IgD-negative memory B cell (primary cell): ENCODE results near the gene SRGAP3. TPM values are rescaled to one million over a fixed set of nuclear protein-coding genes. Genes with fewer than 3 reads are reported as not detected.

Experiments
- H3K27ac Mint-ChIP-seq, 3 donors: one replicate each; pipeline ENCODE4 v1.8.0; 2020 to 2022; ENCODE audit warnings: mild to moderate bottlenecking in 3 of 3, mixed read lengths in 3 of 3, moderate library complexity in 1 of 3
- H3K27me3 Mint-ChIP-seq: one replicate; pipeline ENCODE4 v1.8.0; 2021; ENCODE audit warnings: mixed read lengths
- H3K36me3 Mint-ChIP-seq: one replicate; pipeline ENCODE4 v1.8.0; 2020; ENCODE audit warnings: mild to moderate bottlenecking, mixed read lengths
- H3K4me1 Mint-ChIP-seq, 3 donors: one replicate each; pipeline ENCODE4 v1.8.0; 2020 to 2022; ENCODE audit warnings: mixed read lengths in 3 of 3, mild to moderate bottlenecking in 1 of 3
- H3K4me3 Mint-ChIP-seq, 4 donors: one replicate each; pipeline ENCODE4 v1.8.0; 2020 to 2022; ENCODE audit warnings: mild to moderate bottlenecking in 4 of 4, mixed read lengths in 4 of 4, moderate library complexity in 3 of 4
- H3K9me3 Mint-ChIP-seq, 3 donors: one replicate each; pipeline ENCODE4 v1.8.0; 2020 to 2021; ENCODE audit warnings: mixed read lengths in 3 of 3, mild to moderate bottlenecking in 1 of 3
- polyA plus RNA-seq: library from polyadenylated mRNA; unstranded; fragments of 300-500 nt; fragmentation: Illumina TruSeq; gene quantifications from one replicate; pipeline ENCODE4 v1.2.3, GENCODE V29; 2021

The SRGAP3 gene
- polyA plus RNA-seq, 1 donor from 2014 or later: 0.24 TPM

GRCh38 chr3:9224490-9224889 lies 25.0 kb downstream of the SRGAP3 start:
- Mint-ChIP-seq H3K9me3 (no peaks in the 10 kb centered on the region), H3K36me3 (no peaks in the 10 kb centered on the region), H3K27ac (no peak overlapping the region), H3K4me3 (no peak overlapping the region), H3K27me3 (no peaks in the 10 kb centered on the region), H3K4me1 (peaks cover 0 to 2% (median 0%) of the 10 kb centered on the region in 3 donors)

GRCh38 chr3:9223672-9224071 lies 25.8 kb downstream of the SRGAP3 start:
- no peak overlapping the region for H3K27ac Mint-ChIP-seq
- no peak overlapping the region for H3K4me3 Mint-ChIP-seq
- peaks cover 0 to 2% (median 0%) of the 10 kb centered on the region in 3 donors for H3K4me1 Mint-ChIP-seq
- no peaks in the 10 kb centered on the region for H3K36me3 Mint-ChIP-seq
- H3K27me3 Mint-ChIP-seq: no peaks in the 10 kb centered on the region
- no peaks in the 10 kb centered on the region for H3K9me3 Mint-ChIP-seq

DNA sequence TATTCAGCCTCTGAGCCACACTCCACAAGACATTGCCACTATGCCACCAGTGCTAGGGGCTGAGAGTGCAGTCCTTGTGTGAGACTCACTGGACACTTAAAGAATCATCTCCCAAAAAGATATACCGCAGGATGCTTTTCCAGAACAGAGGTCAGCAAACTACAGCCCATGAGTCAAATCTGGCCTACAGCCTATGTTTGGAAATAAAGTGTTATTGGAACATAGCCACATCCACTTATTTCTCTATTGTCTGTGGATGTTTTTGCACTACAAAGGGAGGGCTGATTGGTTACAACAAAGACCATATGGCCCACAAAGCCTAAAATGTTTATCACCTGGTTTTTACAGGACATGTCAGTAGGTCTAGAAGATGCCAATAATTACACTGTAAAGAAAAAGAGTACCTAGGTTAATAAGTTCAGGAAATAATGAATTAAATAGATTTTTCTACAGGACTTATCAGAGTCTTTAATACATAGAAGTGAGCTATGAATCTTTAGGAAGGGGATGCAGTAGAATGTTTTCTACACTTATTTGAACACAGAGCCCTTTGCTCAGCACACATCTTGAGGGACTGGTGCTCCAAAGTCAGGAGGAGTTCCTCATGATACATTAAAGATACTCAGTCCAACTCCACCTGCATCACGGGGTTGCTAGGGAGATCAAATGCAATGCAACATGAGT lies 26.3 kb downstream of the SRGAP3 start:
- Mint-ChIP-seq H3K4me1 (peaks cover 0 to 2% (median 0%) of the 10 kb centered on the region in 3 donors), H3K27ac (no peak overlapping the region), H3K4me3 (no peak overlapping the region), H3K27me3 (no peaks in the 10 kb centered on the region), H3K9me3 (no peaks in the 10 kb centered on the region), H3K36me3 (no peaks in the 10 kb centered on the region)

- Mint-ChIP-seq H3K9me3 (no peaks in the 10 kb centered on the region), H3K27me3 (no peaks in the 10 kb centered on the region), H3K4me1 (peaks cover 0 to 2% (median 0%) of the 10 kb centered on the region in 3 donors), H3K4me3 (no peak overlapping the region), H3K27ac (no peak overlapping the region), H3K36me3 (no peaks in the 10 kb centered on the region)
Observed at GRCh38 chr3:9222049-9222448, 27.4 kb downstream of the SRGAP3 start.

DNA sequence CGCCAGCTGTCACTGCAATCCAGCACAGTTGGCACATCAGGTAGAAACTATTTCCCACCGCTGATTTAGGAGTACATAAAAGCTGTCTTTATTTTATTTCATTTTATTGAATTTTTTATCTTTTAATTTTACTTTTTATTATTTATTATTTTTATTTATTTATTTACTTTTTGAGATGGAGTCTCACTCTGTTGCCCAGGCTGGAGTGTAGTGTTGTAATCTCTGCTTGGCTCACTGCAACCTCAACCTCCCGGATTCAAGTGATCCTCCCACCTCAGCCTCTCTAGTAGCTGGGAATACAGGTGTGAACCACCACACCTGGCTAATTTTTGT lies 31.0 kb downstream of the SRGAP3 start:
- no peaks in the 10 kb centered on the region for H3K4me1 Mint-ChIP-seq
- H3K27me3 Mint-ChIP-seq: peaks cover under 1% of the 10 kb centered on the region
- H3K9me3 Mint-ChIP-seq: no peaks in the 10 kb centered on the region
- H3K27ac Mint-ChIP-seq: no peak overlapping the region
- no peaks in the 10 kb centered on the region for H3K36me3 Mint-ChIP-seq
- H3K4me3 Mint-ChIP-seq: no peak overlapping the region

GRCh38 chr3:9217784-9218513 lies 31.5 kb downstream of the SRGAP3 start:
- no peak overlapping the region for H3K4me3 Mint-ChIP-seq
- no peaks in the 10 kb centered on the region for H3K4me1 Mint-ChIP-seq
- no peaks in the 10 kb centered on the region for H3K36me3 Mint-ChIP-seq
- peaks cover 3% of the 10 kb centered on the region for H3K27me3 Mint-ChIP-seq
- no peak overlapping the region for H3K27ac Mint-ChIP-seq
- no peaks in the 10 kb centered on the region for H3K9me3 Mint-ChIP-seq

GRCh38 chr3:9216736-9217135 lies 32.7 kb downstream of the SRGAP3 start:
- Mint-ChIP-seq H3K4me1 (no peaks in the 10 kb centered on the region), H3K27ac (no peak overlapping the region), H3K4me3 (peak overlapping the region in 1 of 4 donors; percentile 51), H3K9me3 (no peaks in the 10 kb centered on the region), H3K27me3 (peaks cover 3% of the 10 kb centered on the region), H3K36me3 (no peaks in the 10 kb centered on the region)

DNA sequence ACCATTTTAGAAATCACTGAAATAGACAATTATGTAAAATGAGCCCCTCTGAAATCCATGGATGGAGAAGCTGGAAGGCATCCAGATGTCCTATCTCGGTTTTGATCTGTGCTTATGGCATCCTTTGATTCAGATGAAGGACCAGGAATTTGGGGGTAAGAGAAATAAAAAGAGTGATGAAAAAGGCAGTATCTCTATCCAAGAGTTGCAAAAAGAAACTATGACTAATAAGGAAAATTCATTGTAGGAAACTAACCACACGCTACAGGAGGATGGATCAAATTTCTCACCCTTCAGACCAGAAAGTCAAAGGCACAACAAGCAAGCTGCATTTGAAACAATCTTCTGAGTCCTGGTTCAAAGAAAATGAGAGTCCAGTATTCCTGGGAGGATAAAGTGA lies 34.8 kb downstream of the SRGAP3 start:
- no peaks in the 10 kb centered on the region for H3K36me3 Mint-ChIP-seq
- no peak overlapping the region for H3K27ac Mint-ChIP-seq
- no peaks in the 10 kb centered on the region for H3K9me3 Mint-ChIP-seq
- H3K4me3 Mint-ChIP-seq: no peak overlapping the region
- no peaks in the 10 kb centered on the region for H3K4me1 Mint-ChIP-seq
- H3K27me3 Mint-ChIP-seq: peaks cover 3% of the 10 kb centered on the region

- Mint-ChIP-seq H3K4me1 (no peaks in the 10 kb centered on the region), H3K9me3 (no peaks in the 10 kb centered on the region), H3K27me3 (peaks cover 3% of the 10 kb centered on the region), H3K27ac (no peak overlapping the region), H3K4me3 (no peak overlapping the region), H3K36me3 (no peaks in the 10 kb centered on the region)
Observed at GRCh38 chr3:9214185-9214584, 35.3 kb downstream of the SRGAP3 start.

GRCh38 chr3:9213019-9213634 lies 36.3 kb downstream of the SRGAP3 start:
- Mint-ChIP-seq H3K27ac (no peak overlapping the region), H3K36me3 (no peaks in the 10 kb centered on the region), H3K4me3 (no peak overlapping the region), H3K27me3 (peaks cover 3% of the 10 kb centered on the region), H3K4me1 (no peaks in the 10 kb centered on the region), H3K9me3 (no peaks in the 10 kb centered on the region)

DNA sequence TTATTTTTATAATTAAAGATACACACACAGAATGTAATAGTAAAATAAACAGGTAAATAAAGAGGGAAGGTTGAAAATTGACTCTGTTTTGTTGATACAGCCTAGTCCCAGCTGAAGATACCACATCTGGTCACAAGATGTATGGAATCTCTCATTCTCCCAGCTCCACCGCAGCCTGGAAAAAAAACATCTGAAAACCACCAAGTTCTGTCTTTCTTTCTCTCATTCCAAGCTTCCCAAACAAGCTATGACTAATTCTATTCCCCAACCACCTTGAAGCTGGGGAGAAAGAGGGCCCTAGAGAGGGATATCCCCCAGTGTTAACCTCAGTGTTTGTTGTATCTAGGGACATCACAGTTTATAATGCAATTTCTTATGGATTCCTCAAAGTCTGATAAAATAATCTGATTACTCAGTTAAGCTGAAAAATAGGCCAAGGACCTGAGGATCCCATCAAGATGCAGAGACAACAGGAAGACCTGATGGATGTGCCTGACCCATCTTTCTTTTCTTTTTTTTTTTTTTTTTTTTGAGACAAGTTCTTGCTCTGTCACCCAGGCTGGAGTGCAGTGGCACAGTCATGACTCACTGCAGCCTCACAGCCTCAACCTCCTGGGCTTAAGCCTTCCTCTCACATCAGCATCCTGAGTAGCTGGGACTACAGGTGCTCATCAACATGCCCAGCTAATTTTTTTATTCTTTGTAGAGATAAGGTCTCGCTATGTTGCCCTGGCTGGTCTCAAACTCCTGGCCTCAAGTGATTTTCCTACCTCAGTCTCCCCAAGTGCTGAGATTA lies 38.1 kb downstream of the SRGAP3 start:
- no peak overlapping the region for H3K4me3 Mint-ChIP-seq
- no peaks in the 10 kb centered on the region for H3K9me3 Mint-ChIP-seq
- peaks cover 8% of the 10 kb centered on the region for H3K27me3 Mint-ChIP-seq
- no peak overlapping the region for H3K27ac Mint-ChIP-seq
- no peaks in the 10 kb centered on the region for H3K36me3 Mint-ChIP-seq
- no peaks in the 10 kb centered on the region for H3K4me1 Mint-ChIP-seq

- no peaks in the 10 kb centered on the region for H3K9me3 Mint-ChIP-seq
Observed at GRCh38 chr3:9209777-9210176, 39.7 kb downstream of the SRGAP3 start.

GRCh38 chr3:9208605-9209152 lies 40.8 kb downstream of the SRGAP3 start:
- Mint-ChIP-seq H3K4me3 (no peak overlapping the region), H3K4me1 (peaks cover 0 to 3% (median 0%) of the 10 kb centered on the region in 3 donors), H3K9me3 (no peaks in the 10 kb centered on the region), H3K27ac (no peak overlapping the region), H3K36me3 (no peaks in the 10 kb centered on the region), H3K27me3 (peaks cover 8% of the 10 kb centered on the region)

More at GRCh38 chr3:9209777-9210176, 39.7 kb downstream of the SRGAP3 start:
- peaks cover 0 to 3% (median 0%) of the 10 kb centered on the region in 3 donors for H3K4me1 Mint-ChIP-seq
- H3K4me3 Mint-ChIP-seq: no peak overlapping the region
- H3K27ac Mint-ChIP-seq: no peak overlapping the region
- no peaks in the 10 kb centered on the region for H3K36me3 Mint-ChIP-seq
- peaks cover 8% of the 10 kb centered on the region for H3K27me3 Mint-ChIP-seq

DNA sequence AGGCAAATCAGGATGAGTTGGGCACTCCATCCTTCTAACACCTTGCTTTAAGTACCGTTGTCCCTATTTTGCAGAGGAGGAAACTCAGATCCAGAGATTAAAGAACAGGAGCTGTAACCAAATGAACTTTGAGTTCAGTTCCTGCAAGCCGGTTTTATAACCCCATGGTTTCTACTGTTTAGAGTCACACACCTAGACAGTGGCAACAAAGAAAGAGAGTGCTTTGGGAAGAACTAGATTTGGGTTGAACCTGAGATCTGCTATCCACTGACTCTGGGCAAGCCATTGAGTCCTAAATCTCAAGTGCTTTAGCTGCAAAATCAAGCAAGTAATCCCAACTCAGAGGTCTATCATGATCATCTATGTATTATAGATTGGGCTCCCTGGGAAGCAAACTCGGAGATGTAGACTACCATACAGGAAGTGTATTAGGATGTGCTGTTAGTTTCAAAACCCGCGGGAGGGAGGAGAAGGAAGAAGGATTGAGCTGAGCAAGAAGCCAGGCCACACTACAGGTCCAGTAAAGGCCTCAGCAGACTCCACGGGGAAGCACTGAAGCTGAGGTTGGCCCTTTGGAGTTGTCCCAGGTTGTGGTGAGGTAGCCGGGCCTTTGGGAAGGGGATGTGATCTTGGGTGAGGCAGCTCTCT lies 42.2 kb downstream of the SRGAP3 start:
- Mint-ChIP-seq H3K36me3 (no peaks in the 10 kb centered on the region), H3K27ac (no peak overlapping the region), H3K4me3 (no peak overlapping the region), H3K4me1 (peaks cover 0 to 3% (median 0%) of the 10 kb centered on the region in 3 donors), H3K27me3 (peaks cover 5% of the 10 kb centered on the region), H3K9me3 (no peaks in the 10 kb centered on the region)
